K562 (cell line): ENCODE data around the gene FGF12. TPM values are rescaled to one million over a fixed set of nuclear protein-coding genes. Genes with fewer than 3 reads are reported as not detected.

Source experiments
- CHD7 ChIP-seq: fragments of 200-600 bp; sonication (generic); IDR thresholded peaks from one replicate; pipeline ENCODE4 v1.6.1; 2012; ENCODE audit warnings: mild to moderate bottlenecking, low read depth, low read length, inconsistent platforms
- DACH1 ChIP-seq: fragments of 450-650 bp; IDR thresholded peaks from 2 replicates; pipeline ENCODE4 v1.6.1; 2018; ENCODE audit not compliant: partially characterized antibody
- ETV1 ChIP-seq: fragments of 450-650 bp; conservative IDR thresholded peaks from 2 replicates; pipeline ENCODE4 v1.6.1; 2016; ENCODE audit warnings: missing genetic modification characterization, control low read depth, low read depth, missing compliant biosample characterization
- NFIX ChIP-seq: fragments of 250-450 bp; sonication (Bioruptor Pico); IDR thresholded peaks from 2 replicates; pipeline ENCODE4 v1.4.0; 2020; ENCODE audit warnings: low read depth, mild to moderate bottlenecking, moderate library complexity
- TFE3 ChIP-seq: fragments of 450-650 bp; formaldehyde crosslinking; IDR thresholded peaks from 2 replicates; pipeline ENCODE4 v1.4.0; 2020; ENCODE audit warnings: mild to moderate bottlenecking, mixed read lengths
- ZNF347 ChIP-seq: fragments of 450-650 bp; formaldehyde crosslinking; IDR thresholded peaks from 2 replicates; pipeline ENCODE4 v1.4.0; 2020; ENCODE audit warnings: low read depth, mild to moderate bottlenecking, moderate library complexity
- ZNF407 ChIP-seq: fragments of 450-650 bp; IDR thresholded peaks from 2 replicates; pipeline ENCODE4 v1.6.1; 2016; ENCODE audit warnings: low read depth
- polyA plus RNA-seq, 8 experiments: library from polyadenylated mRNA; depleted of rRNA in 4 of 8; stranded (reverse) in 5 of 8; unstranded in 3 of 8; fragments of >200 nt; fragmentation: Nextera tagmentation in 2 of 8; fragmentation: Illumina TruSeq in 1 of 8; extraction: Ambion mirVana in 2 of 8; extraction: Trizol in 1 of 8; gene quantifications; 2 replicates each; pipeline versions ENCODE4 v1.2.1 to v1.2.3, GENCODE V29; 2011 to 2014; ENCODE audit warnings: inconsistent platforms in 1 of 8, missing spikeins in 1 of 8
- total RNA-seq, 7 experiments: library from RNA; depleted of rRNA in 6 of 7; stranded (reverse); fragments of >200 nt in 6 of 7; fragmentation: Illumina TruSeq in 2 of 7; extraction: Trizol in 2 of 7; gene quantifications; 2 replicates each; pipeline versions ENCODE4 v1.2.1 to v1.2.3, GENCODE V29; 2011 to 2021; ENCODE audit warnings: low replicate concordance in 1 of 7

The FGF12 gene
- total and polyA plus RNA-seq, 9 of the 15 experiments (the other 6 are each of a cell fraction or from before 2014, with no cell fraction given): not detected

GRCh38 chr3:192170659-192171058 lies 556.7 kb downstream of the FGF12 start (continued):
- no peak for TF ChIP-seq CHD7
- TF ChIP-seq TFE3: no peak
- TF ChIP-seq ZNF347: no peak
- TF ChIP-seq ETV1 (tag): no peak
- TF ChIP-seq ZNF407: no peak
- no peak for TF ChIP-seq NFIX (CRISPR knock-in tag)
- TF ChIP-seq DACH1: no peak
